Panc1 (cell line): ENCODE data around the gene SRGAP3.

Source experiments
- POLR2AphosphoS5 ChIP-seq: IDR thresholded peaks from 2 replicates; pipeline ENCODE4 v1.6.1; 2012; ENCODE audit warnings: mild to moderate bottlenecking, low read depth, low read length, moderate library complexity
- SIN3A ChIP-seq: IDR thresholded peaks from 2 replicates; pipeline ENCODE4 v1.6.1; 2012; ENCODE audit warnings: low read depth, mild to moderate bottlenecking, low read length, moderate library complexity, borderline replicate concordance; ENCODE audit not compliant: insufficient read depth
- TF ChIP-seq, protein P1 (sequence below), 2 experiments: IDR thresholded peaks; 2 replicates each; pipeline ENCODE4 v1.6.1; 2011 to 2012; ENCODE audit warnings: low read depth in 2 of 2, control low read depth in 1 of 2, low read length in 1 of 2, mild to moderate bottlenecking in 1 of 2, moderate library complexity in 1 of 2; ENCODE audit not compliant: insufficient read depth in 1 of 2
- TF ChIP-seq, protein P2 (sequence below): fragments of 450-650 bp; IDR thresholded peaks from 2 replicates; pipeline ENCODE4 v1.5.1; 2017; ENCODE audit warnings: mild to moderate bottlenecking

DNA sequence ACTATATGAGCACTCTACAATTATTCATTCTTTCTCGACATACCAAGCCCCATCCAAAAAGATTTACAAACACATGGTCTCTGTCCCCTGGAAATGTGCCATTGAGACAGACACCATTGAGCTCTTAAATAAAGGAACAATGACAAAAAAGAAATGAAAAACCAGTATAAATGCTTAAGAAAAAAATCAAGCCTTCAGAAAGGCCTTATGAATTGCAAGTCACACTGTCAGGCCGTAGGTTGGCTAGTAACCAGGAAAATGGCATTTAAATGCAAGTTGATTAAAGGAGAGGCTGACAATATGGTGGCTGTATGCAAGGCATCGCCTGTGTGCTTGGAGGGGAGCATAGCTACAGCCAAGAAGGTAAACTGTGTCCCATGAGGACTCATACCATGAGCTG, 49.7 kb downstream of the SRGAP3 start:
- TF ChIP-seq SIN3A (no peak), POLR2AphosphoS5 (no peak)
- TF ChIP-seq, protein P1, sequence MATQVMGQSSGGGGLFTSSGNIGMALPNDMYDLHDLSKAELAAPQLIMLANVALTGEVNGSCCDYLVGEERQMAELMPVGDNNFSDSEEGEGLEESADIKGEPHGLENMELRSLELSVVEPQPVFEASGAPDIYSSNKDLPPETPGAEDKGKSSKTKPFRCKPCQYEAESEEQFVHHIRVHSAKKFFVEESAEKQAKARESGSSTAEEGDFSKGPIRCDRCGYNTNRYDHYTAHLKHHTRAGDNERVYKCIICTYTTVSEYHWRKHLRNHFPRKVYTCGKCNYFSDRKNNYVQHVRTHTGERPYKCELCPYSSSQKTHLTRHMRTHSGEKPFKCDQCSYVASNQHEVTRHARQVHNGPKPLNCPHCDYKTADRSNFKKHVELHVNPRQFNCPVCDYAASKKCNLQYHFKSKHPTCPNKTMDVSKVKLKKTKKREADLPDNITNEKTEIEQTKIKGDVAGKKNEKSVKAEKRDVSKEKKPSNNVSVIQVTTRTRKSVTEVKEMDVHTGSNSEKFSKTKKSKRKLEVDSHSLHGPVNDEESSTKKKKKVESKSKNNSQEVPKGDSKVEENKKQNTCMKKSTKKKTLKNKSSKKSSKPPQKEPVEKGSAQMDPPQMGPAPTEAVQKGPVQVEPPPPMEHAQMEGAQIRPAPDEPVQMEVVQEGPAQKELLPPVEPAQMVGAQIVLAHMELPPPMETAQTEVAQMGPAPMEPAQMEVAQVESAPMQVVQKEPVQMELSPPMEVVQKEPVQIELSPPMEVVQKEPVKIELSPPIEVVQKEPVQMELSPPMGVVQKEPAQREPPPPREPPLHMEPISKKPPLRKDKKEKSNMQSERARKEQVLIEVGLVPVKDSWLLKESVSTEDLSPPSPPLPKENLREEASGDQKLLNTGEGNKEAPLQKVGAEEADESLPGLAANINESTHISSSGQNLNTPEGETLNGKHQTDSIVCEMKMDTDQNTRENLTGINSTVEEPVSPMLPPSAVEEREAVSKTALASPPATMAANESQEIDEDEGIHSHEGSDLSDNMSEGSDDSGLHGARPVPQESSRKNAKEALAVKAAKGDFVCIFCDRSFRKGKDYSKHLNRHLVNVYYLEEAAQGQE (IDR thresholded peaks at IDR 0.05; ENCODE audit: insufficient read depth in 1 of 2, low read depth in 2 of 2, low read length in 1 of 2) = no peak
- TF ChIP-seq, protein P2, sequence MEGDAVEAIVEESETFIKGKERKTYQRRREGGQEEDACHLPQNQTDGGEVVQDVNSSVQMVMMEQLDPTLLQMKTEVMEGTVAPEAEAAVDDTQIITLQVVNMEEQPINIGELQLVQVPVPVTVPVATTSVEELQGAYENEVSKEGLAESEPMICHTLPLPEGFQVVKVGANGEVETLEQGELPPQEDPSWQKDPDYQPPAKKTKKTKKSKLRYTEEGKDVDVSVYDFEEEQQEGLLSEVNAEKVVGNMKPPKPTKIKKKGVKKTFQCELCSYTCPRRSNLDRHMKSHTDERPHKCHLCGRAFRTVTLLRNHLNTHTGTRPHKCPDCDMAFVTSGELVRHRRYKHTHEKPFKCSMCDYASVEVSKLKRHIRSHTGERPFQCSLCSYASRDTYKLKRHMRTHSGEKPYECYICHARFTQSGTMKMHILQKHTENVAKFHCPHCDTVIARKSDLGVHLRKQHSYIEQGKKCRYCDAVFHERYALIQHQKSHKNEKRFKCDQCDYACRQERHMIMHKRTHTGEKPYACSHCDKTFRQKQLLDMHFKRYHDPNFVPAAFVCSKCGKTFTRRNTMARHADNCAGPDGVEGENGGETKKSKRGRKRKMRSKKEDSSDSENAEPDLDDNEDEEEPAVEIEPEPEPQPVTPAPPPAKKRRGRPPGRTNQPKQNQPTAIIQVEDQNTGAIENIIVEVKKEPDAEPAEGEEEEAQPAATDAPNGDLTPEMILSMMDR = no peak
